NCI-H748 (cell line): ENCODE results near the gene SIGLEC1.

Experiments
- DNase-seq: peaks from one replicate; lab custom pipeline; 2025; ENCODE audit not compliant: unreplicated experiment; lab: John Stamatoyannopoulos, UW

Gene SIGLEC1

GRCh38 chr20:3729378-3729777 is 17.0 kb upstream of the SIGLEC1 start:
- no peak for DNase-seq

GRCh38 chr20:3728876-3729275 is 16.5 kb upstream of the SIGLEC1 start:
- DNase-seq = no peak

GRCh38 chr20:3728354-3728753 is 16.0 kb upstream of the SIGLEC1 start:
- DNase-seq = no peak

- DNase-seq = no peak
Observed at GRCh38 chr20:3727401-3728021, 15.1 kb upstream of the SIGLEC1 start.

- no peak for DNase-seq
Observed at GRCh38 chr20:3724356-3724755, 12.0 kb upstream of the SIGLEC1 start.

- no peak for DNase-seq
Observed at GRCh38 chr20:3723284-3723683, 10.9 kb upstream of the SIGLEC1 start.

- no peak for DNase-seq
Observed at GRCh38 chr20:3721912-3722311, 9.5 kb upstream of the SIGLEC1 start.

- DNase-seq = no peak
Observed at GRCh38 chr20:3720626-3721025, 8.2 kb upstream of the SIGLEC1 start.

GRCh38 chr20:3720068-3720467 is 7.7 kb upstream of the SIGLEC1 start:
- DNase-seq = no peak

- no peak for DNase-seq
Observed at GRCh38 chr20:3719046-3719445, 6.6 kb upstream of the SIGLEC1 start.

GRCh38 chr20:3716195-3716834 is 3.9 kb upstream of the SIGLEC1 start:
- DNase-seq = peak; percentile 78

- DNase-seq = no peak
Observed at GRCh38 chr20:3714092-3714491, 1.7 kb upstream of the SIGLEC1 start.

GRCh38 chr20:3711484-3711941 is 887 bp downstream of the SIGLEC1 start:
- DNase-seq = no peak

GRCh38 chr20:3710703-3711483 is 1.5 kb downstream of the SIGLEC1 start:
- DNase-seq = peak; percentile 44

- DNase-seq = no peak
Observed at GRCh38 chr20:3710011-3710466, 2.4 kb downstream of the SIGLEC1 start.

- DNase-seq = no peak
Observed at GRCh38 chr20:3707508-3707899, 4.9 kb downstream of the SIGLEC1 start.

GRCh38 chr20:3706774-3707507 is 5.5 kb downstream of the SIGLEC1 start:
- no peak for DNase-seq

- DNase-seq = no peak
Observed at GRCh38 chr20:3705970-3706739, 6.2 kb downstream of the SIGLEC1 start.

- no peak for DNase-seq
Observed at GRCh38 chr20:3705491-3705969, 6.9 kb downstream of the SIGLEC1 start.

- DNase-seq = no peak
Observed at GRCh38 chr20:3704087-3704486, 8.3 kb downstream of the SIGLEC1 start.
